ENCODE data around the gene PVRIG. TPM values are rescaled to one million over a fixed set of nuclear protein-coding genes. Genes with fewer than 3 reads are reported as not detected.
"Not testable (repeated sequence)": the region's sequence is repeated elsewhere in the genome, so short reads cannot be mapped to it uniquely, and the experiment has no call there.

The PVRIG gene
- polyA plus RNA-seq, 10 donors, result 2.6 to 11.6 (median 4.7) TPM

GRCh38 chr7:100192969-100193368 lies 26.8 kb upstream of the PVRIG start:
- DNase-seq, result no peak

GRCh38 chr7:100195222-100195621 lies 24.5 kb upstream of the PVRIG start:
- no peak for DNase-seq

- not testable (repeated sequence) for DNase-seq
Observed at GRCh38 chr7:100195901-100196322, 23.8 kb upstream of the PVRIG start.

GRCh38 chr7:100198266-100198665 lies 21.5 kb upstream of the PVRIG start:
- no peak for DNase-seq

- no peak for DNase-seq
Observed at GRCh38 chr7:100200693-100201092, 19.1 kb upstream of the PVRIG start.

- peak in 1 of 3 donors; percentile 60 for DNase-seq
Observed at GRCh38 chr7:100204454-100204853, 15.3 kb upstream of the PVRIG start.

- no peak for DNase-seq
Observed at GRCh38 chr7:100208911-100209408, 10.8 kb upstream of the PVRIG start.

- DNase-seq, result no peak
Observed at GRCh38 chr7:100209493-100209892, 10.3 kb upstream of the PVRIG start.

- no peak for DNase-seq
Observed at GRCh38 chr7:100210805-100211204, 8.9 kb upstream of the PVRIG start.

GRCh38 chr7:100211342-100211780 lies 8.4 kb upstream of the PVRIG start:
- no peak for DNase-seq

GRCh38 chr7:100212631-100213286 lies 7.0 kb upstream of the PVRIG start:
- no peak for DNase-seq

- no peak for DNase-seq
Observed at GRCh38 chr7:100213672-100214071, 6.1 kb upstream of the PVRIG start.

GRCh38 chr7:100214356-100214755 lies 5.4 kb upstream of the PVRIG start:
- DNase-seq, result not testable (repeated sequence)

- DNase-seq, result peak; percentile 83 to 96 (median 92)
Observed at GRCh38 chr7:100215895-100216294, 3.9 kb upstream of the PVRIG start.

- peak in 1 of 3 donors; percentile 19 for DNase-seq
Observed at GRCh38 chr7:100217934-100218333, 1.8 kb upstream of the PVRIG start.

GRCh38 chr7:100219271-100219737 lies 445 bp upstream of the PVRIG start:
- DNase-seq, result no peak

GRCh38 chr7:100220586-100221230 lies 959 bp downstream of the PVRIG start:
- no peak for DNase-seq

GRCh38 chr7:100221231-100221718 lies 1.5 kb downstream of the PVRIG start:
- DNase-seq, result no peak

- no peak for DNase-seq
Observed at GRCh38 chr7:100221767-100222444, 2.2 kb downstream of the PVRIG start.

- no peak for DNase-seq
Observed at GRCh38 chr7:100222445-100223132, 2.8 kb downstream of the PVRIG start.

- not testable (repeated sequence) for DNase-seq
Observed at GRCh38 chr7:100223376-100223927, 3.7 kb downstream of the PVRIG start.
